HL-60/S4 treated with retinoic acid at 250 ng/mL for 4 days and 3 days (cell line): ENCODE data around the gene EDNRA.

ENCODE experiments used
- in situ Hi-C: fragments of 300-500 bp; cut with MboI; formaldehyde crosslinking; loops from 2 replicates; pipeline ENCODE4 v1.7.0; 2022; ENCODE audit warnings: low sequenced_read_pairs

EDNRA gene

DNA sequence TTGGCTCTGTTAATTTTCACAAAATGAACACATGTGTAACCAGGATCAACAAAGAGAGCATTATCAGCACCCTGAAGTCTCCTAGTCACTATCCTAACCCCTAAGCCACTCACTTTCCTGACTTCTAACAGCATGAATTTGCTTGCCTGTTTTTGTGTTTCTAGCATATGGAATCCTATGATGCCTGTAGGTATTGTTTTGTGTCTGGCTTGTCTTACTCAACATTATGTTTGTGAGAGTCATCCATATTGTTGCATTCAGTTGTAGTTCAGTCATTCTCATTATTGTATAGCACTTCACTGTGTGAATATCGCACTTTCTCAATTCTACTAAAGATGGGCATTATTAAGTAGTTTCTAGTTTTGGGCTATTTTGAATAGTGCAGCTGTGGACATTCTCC lies 15.6 kb downstream of the EDNRA start:
- in situ Hi-C loops: no loop called here

DNA sequence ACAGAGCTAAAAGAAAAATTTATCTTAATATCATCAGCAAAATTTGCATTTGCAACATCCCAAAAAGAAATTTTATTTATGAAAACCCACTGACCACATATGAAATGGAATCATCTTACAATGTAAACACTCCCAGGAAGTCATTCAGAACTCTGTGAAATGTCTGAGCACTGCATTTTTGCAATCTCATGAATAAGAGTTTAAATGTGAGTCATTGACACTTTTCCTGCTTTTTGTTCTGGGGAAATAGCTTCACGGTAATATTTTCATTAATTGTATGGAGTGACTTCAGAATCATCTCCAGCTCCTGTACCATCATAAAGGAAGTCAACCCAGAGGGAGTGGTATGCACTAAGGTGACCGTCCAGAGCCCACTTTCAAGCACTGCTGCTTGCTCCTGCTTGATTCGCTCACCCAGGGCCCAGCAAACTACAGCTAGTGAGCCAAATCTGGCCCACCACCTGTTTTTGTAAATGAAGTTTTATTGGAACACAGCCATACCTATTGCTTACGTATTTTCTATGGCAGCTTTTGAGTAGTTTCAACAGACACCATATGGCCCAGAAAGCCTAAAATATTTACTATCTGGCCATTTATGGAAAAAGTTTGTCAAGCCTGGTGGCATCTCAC lies 17.2 kb downstream of the EDNRA start:
- in situ Hi-C loops: no loop called here

DNA sequence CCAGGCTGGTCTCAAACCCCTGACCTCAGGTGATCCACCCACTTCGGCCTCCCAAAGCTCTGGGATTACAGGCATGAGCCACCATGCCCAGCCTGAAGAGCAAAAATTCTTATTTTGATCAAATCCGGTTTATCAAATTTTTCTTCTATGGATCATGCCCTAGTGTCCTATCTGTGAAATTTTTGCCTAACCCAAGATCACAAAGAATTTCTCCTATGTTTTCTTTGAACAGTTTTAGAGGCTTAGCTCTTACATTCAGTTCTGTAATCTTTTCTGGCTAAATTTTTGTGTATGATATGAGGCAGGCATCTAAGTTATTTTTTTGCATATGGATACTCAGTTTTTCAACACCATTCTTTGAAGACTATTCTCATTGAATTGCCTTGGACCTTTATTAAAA lies 27.4 kb downstream of the EDNRA start:
- in situ Hi-C loops: no loop called here

DNA sequence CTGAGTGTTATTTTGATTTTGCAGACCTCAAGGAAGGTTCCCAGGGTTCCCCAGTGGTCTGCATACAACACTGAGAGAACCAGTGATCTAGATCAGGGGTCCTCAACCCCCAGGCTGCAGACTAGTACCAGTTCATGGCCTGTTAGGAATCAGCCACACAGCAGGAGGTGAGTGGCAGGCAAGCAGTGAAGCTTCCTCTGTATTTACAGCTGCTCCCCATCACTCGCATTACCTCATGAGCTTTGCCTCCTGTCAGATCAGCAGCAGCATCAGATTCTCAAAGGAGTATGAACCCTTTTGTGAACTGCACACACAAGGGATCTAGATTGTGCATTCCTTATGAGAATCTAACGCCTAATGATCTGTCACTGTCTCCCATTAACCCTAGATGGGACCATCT lies 28.5 kb downstream of the EDNRA start:
- in situ Hi-C loops: no loop called here

DNA sequence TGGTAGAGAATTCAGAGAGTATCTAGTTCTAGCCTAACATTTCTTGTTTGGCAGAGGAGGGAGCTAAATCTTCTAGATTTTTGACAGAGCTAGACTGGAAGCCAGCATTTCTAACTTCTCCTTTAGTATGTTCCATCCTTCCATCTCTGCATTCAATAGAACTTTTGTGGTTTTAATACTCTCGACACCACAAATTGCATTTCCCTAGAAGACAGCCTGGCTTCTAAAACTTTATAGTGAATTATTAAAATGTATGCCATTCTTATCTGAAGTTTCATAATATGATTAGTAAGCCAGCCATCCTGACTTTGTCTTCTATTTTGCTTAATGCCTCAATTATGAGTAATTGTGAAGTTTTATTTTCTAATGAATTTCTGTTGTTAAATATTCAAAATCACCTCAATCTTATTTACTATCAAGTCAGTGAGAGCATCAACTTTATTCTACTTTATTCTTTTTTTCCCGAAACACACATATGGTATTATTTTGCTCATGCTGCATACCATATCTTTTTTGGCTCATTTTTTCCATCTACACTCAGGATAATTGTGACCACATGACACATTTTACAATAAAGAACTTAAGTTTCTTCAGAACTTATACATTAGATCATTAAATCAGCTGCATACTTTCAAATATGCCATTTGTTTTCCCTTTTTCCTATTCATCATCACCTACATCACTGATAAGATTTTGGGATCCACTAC lies 30.2 kb downstream of the EDNRA start:
- in situ Hi-C loops: no loop called here

DNA sequence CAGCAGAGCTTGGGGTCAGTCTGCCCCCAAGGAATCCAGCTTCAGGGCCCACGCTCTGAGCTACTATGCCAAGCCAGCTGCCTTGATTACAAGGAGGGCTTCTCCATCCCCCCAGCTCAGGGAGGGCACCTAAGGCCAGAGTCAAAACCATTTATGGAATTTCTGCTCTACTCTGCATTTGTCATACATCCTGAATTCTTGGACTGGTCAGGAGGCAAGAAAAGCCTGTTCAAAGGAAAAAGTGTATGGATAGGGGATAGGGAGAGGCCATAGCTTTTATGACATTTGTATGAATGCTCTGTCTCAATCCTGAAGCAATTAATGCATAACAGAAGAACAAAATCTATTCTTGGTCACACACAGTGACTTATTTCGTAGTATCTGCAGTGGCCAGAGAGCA lies 32.2 kb downstream of the EDNRA start:
- in situ Hi-C loops: no loop called here

DNA sequence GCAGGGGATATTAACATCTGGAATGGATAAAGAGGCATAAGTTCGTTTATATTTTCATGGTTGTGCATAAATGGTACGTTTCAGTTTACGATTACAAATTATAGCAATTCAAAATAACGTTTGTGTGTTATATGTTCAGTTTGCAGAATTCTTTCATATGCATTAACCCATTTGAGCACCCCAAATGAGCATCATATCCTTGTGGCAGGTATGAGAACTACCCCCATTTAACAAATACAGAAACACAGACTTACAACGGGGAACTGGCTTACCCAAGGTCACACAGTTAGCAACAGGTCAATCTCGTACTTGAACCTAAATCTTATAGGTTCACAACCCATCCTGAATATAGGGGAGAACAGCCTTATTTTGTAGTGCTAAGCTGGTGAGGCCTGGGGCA lies 33.1 kb downstream of the EDNRA start:
- in situ Hi-C loops: no loop called here

DNA sequence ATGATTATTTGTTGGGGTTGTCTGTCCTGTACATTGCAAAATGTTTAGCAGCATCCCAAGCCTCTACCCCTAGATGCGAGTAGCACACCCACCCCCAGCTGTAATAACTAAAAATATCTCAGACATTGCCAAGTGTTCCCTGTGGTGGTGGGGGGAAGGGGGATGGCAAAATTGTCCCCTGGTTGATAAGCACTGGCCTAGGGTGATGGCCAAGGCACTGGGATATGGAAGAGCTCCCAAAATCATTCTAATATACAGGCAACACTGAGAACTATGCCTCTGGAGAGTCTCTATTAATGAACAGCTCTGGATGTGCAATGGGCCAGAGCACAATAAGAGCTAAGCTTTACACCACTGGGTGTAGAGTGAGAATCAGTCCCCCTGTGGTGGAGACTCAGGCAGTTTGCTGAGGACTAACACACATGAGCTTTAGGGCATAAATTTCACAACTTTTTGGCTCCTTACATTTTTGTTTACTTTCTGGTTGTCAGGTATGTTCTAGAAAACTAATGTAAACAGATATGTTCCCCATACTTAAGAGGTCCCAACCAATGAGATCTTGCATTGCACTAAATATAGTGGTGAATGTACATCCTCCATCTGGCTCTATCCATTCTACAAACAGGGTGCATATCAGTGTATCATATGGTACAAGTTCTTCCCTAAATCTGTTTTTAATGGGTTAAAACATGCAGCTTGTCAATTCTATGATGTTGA lies 34.5 kb downstream of the EDNRA start:
- in situ Hi-C loops: no loop called here

DNA sequence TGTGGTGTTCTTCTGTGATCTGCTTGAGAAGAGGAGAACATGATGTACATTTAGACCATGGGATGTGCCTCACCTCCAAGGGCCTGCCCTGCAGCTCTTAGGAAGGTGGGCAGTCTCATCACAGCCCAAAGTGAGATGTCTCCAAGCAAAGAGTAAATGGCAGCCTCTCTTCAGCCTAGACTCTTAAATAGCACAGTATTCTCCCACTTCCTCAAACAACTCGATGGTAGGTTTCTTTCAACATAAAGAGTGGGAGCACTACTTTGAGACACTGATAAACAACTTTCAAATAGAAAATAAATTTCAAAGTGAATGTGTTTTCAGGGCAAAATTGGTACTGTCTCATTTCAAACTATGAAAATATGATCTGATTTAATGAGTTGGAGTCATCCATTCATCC lies 35.2 kb downstream of the EDNRA start:
- in situ Hi-C loops: no loop called here

DNA sequence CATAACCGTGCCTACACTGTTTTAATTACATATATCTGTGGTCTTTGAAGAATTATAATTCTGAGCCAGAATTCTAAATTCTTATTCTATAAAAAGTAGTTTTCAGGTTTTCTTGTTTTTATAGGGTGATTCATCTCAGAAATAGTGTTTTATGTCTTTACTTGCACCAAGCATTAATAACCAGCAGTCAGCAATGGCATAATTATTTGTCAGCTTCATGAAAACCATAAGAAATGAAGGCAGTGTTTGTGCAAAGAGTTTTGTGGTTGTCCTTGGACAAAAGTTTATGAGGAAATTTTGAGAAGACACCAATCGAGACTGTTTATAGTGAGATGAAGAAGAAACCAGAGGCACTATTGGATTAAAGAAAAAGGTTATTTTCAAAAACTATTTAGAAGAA lies 37.2 kb downstream of the EDNRA start:
- in situ Hi-C loops: no loop called here

DNA sequence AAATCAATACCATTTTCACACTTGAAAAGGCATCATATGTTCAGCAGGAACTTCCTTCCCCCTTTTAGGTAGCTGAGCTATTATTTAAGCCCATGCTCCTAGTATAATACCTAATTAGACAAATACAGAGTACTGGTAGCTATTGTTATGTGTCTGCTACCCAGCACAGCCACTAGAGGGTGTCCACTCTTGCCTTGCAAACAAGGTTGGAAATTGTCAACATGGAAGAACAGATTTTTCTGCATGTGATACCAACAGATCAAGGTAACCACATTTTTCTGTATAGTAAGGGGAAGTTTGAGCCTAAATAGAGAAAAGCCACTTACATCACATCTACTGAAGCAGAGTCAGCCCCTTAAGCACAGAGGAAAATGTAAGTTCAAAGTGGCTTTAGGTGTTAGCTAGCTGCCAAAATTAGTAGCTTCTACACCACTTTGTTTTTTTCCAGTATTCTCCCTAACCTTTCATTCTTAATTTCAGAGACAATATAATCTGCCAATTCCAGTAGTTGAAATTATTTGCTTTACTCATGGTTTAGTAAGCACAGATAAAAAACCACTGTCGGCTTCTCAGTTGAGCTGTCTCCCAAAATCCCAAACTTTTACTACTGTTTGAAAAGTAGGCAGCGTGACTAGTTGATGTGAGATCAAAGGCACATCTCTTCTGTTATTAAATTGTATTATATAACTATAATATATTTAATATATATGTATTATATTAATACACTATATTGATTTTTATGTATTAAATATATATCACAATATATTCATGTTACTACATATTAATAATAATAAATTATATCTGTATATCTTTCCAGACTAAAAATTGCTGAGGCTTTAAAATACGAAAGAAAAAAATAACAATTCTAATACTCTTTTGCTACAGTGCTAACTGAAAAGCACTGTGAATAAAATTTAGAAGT lies 38.2 kb downstream of the EDNRA start:
- in situ Hi-C loops: no loop called here

DNA sequence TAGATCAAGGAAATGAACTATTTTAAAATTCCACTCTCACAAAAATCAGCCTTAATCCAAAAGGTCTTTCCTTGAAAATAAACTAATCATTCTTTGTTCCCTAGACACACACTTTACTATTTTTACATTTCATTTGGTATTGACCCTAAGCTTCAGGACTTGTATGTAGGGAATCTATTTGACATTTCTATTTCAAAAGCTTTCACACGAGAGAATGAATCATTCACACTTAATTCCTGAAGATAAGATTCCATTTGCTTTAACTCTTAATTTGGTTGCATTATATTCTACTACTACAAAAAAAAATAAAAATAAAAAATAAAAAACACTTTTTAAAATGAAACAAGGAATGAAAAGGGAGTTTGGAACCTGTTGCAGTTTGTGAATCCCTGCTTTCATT lies 43.7 kb downstream of the EDNRA start:
- in situ Hi-C loops: no loop called here

DNA sequence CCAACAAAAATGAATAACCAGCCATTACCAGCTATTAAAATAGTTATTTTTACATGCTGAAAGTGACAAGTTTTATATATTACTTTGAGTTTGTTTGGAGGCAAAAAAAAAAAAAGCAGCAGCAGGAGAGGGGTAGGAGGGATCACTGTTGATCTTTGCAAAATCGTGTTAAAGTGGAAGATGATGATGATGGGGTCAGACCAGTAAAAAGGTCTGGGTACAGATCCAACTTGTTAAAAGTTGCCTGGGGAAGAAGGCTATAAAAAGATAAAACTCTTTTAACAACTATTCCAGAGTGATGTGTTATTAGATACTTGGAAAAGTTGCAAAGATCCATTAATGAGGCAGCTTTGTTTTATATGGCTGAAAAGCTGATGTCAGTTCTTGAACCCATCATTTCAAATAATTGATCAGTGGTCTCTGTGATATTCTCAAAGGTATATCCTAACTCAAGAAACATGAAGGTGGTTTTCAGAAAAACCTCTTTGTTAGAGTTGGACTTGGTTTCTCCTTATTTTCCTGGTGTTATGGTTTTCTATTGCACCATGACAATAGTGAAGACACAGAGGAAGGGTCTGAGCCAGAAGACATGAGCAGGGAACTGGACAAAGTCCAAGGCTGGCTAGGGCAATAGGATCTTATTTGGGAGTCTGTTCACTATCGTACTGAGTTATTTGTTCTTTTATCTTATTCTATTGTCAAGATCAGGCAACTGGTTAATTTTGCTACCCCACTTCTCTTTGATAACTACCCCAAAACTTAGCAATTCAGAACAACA lies 44.8 kb downstream of the EDNRA start:
- in situ Hi-C loops: no loop called here

DNA sequence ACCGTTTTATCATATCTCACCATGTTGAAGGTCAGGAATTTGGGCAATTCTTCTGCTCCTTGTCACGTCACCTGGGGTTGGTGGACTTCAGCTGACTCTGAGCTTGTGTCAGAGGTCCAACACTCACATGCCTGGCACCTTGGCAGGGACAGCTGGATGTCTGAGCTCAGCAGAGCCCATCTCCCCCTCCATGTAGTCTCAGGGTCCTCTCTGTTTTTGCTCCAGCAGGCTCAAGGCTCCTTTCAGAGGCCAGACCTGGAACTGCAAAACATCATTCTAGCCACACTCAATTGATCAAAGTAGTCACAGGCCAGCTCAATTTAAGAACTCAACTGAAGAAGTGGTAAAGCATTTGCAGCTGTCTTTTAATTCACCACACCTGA lies 45.4 kb downstream of the EDNRA start:
- in situ Hi-C loops: no loop called here

DNA sequence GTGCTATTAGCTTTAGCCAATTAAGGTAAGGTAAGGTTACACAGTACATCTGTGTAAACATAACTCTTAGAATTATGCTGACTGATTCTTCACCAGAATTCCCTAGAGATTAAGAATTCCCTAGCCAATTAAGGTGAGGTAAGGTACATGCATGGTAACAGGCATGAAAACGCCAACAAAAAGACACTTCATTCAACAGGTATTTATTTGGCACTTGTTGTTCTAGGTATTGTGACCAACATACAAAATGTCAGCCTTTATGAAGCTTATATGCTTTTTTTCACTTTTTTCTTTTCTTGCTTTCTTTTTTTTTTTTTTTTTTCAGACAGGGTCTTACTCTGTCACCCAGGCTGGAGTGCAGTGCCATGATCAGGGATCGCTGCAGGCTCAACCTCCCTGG lies 47.2 kb downstream of the EDNRA start:
- in situ Hi-C loops: no loop called here

DNA sequence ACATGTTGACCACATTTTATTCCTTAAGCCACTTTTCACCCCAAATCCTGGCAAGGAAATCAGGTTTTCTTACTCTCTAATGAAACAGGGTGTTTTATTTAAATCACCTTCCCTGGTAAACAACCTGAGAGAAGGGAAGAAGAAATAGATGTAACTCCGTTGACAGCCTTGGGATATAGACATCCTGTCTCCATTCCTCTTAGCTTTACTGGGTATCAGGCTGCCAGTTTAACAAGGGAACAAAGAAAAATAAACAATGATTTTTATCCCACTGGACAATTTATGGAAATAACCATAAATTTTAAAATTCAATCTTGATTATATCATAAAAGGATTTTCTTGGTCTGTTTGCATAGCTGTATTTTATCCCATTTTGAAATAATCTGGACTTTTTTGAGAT lies 49.2 kb downstream of the EDNRA start:
- in situ Hi-C loops: no loop called here

DNA sequence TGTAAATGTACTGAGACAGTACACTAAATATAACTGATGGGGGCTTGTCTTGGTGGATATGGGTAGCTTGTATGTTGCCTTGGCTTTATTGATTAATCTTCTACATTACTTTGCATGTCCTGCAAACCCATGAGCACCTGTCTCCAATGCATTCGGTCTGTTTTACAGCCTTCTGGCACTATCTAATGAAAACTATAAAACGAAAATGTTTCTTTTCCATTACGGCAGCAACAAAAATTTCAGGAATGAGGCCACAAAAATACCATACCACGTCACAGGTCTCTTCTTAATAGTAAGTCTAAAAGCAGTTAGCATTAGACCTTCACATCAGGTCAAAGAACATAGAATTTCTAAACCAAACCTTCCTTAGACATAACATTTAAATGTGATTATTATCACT lies 49.8 kb downstream of the EDNRA start:
- in situ Hi-C loops: no loop called here

DNA sequence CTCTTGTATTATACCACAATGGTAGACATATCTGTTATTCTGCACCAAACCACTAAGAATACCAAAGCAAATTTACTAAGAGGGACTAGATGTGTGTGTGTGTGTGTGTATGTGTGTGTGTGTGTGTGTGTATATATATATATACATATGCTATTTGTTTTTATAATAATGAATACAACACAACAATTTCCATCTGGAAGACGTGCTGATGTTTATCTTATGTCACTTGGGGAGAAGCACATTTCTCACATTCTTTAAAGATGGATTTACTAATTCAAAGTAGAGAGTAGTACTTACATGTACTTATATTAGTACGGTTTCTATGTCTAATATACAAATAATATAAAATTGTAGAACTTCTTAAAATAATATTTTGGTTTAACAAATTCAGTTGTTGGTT lies 52.0 kb downstream of the EDNRA start:
- in situ Hi-C loops: no loop called here

DNA sequence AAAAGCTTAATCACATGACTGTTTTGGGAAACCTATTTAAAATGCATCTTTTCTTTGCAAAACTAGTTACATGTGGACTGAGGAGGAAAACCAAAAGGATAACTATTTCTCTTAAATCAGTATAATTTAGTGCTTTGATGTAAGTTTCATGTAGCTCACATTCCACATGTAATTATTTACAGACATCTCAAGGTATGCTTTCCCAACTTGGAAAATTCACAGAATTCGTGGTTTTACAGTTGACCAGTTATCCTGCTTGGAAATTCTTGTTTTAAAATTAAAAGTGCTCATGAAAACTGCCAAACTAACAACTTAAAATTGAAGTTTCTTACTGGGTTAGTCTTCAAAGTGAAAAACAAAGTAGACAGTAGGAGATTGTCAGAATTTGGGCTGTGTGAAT lies 52.4 kb downstream of the EDNRA start:
- in situ Hi-C loops: no loop called here

DNA sequence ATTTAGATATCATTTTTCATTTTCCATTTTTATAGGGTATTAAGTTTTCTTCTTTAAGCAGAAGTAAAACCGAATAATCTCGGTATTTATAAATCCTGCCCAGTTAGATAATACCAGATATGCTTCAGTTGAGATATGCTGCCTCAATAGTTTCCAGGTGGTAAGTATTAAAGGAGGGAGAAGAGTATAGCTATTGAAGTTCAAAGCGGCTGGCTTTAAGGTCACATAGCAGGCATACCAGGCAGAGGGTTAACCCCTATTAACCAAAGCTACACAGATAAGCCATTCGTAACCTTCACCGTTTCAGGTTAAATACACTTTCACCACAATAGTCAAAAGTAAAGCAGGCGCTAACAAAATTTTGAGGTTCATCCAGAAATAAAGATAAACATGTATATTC lies 54.2 kb downstream of the EDNRA start:
- in situ Hi-C loops: no loop called here

DNA sequence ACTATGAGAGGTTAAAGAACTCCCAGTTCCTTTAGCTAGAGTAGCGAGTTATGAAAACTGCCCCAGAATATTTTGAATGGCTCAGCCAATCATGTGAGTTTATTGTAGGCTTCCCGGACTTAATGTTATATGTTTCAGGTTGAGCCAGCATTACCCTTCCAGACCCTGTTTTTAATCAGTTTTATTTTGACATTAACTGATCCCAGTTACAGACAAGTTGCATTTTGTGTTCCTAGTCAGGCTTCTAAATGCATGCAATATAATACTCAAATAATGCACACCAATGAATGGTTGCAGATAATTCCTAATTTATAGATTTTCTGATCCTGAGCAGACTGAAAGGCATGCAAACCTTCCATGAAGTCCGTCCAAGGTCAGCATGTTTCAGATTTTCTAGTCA lies 57.8 kb downstream of the EDNRA start:
- in situ Hi-C loops: no loop called here
